Esophagus squamous epithelium (tissue), 4 donors: ENCODE results near the gene KHNYN.
A peak's percentile ranks its signal among the peaks of the same experiment; 100 is the strongest.

Source experiments
- CTCF ChIP-seq, 6 experiments: fragments of 450-650 bp in 4 of 6; fragments of 200-600 bp in 2 of 6; sonication (generic) in 2 of 6; IDR thresholded peaks; one replicate each; pipeline ENCODE4 v1.5.1; 2016 to 2019; ENCODE audit warnings: antibody characterized with exemption in 6 of 6, mild to moderate bottlenecking in 4 of 6, moderate library complexity in 4 of 6
- POLR2A ChIP-seq, 4 donors: fragments of 450-650 bp; IDR thresholded peaks; one replicate each; pipeline ENCODE4 v1.6.1; 2017; ENCODE audit warnings: antibody characterized with exemption in 4 of 4, mild to moderate bottlenecking in 4 of 4, moderate library complexity in 3 of 4

- TF ChIP-seq CTCF (IDR thresholded peaks at IDR 0.05) (peak in 3 of 6 experiments; percentile 4 to 26 (median 20)), POLR2A (IDR thresholded peaks at IDR 0.05) (peak in 3 of 4 donors; percentile 77 to 90 (median 90))
Observed at GRCh38 chr14:24442240-24443052, 12.7 kb downstream of the KHNYN start, which contains the start of gene SDR39U1.
